Jurkat, Clone E6-1 (cell line): Measurements from ENCODE around the gene DAO.

Experiments used
- DNase-seq: peaks from one replicate; pipeline ENCODE4 v3.0.0-alpha.2; 2011; ENCODE audit warnings: low read depth, low spot score
- H3K4me3 ChIP-seq: 2 replicates; pipeline ENCODE4 v1.5.1; 2011; ENCODE audit warnings: mild to moderate bottlenecking, low read length, control low read depth, moderate library complexity

Gene DAO

GRCh38 chr12:108911915-108912314, 32.0 kb downstream of the DAO start:
- no peak overlapping the region for H3K4me3 ChIP-seq
- no peak for DNase-seq

GRCh38 chr12:108912361-108912760, 32.5 kb downstream of the DAO start:
- no peak overlapping the region for H3K4me3 ChIP-seq
- DNase-seq, result no peak

DNA sequence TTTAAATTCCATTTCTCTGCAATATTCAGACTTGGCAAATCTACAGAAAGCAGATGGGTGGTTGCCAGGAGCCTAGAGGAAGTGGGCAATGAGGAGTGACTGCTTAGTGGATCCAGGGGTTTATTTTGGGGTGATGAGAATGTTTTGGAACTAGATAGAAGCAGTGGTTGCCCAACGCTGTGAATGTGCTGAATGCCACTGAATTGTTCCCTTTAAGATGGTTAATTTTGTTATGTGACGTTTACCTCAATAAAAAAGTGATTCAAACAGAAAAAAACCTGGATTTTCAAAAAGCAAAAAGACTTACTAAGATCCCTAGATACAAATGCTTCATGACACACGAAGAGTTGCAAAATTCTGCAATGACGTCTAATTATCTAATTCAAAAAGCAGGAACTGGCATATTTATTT, 34.2 kb downstream of the DAO start:
- H3K4me3 ChIP-seq, result no peak overlapping the region
- no peak for DNase-seq

DNA sequence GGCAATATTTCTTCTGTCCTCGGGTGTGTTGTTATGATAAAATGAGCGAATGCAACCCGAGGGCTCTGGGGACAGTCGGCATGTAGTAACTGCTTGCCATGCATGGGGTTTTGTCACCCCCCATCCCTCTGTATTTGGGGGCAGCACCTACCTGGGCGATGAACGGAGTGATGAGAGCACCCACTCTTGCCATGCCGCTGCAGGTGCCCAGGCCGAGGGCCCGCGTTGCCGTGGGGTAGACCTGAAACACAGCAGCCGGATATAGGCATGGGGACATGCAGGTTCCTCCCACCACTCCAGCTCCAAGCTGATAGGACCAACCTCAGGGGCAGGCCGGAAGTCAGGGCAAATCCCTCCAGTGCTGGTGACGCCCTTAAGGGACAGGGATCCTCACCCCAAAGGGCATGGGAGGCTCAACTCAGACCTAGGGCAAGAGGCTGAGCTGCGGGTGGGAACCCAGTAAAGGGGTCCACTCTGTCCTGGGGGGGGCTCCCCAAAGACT, 35.8 kb downstream of the DAO start:
- no peak overlapping the region for H3K4me3 ChIP-seq
- DNase-seq, result no peak

- no peak overlapping the region for H3K4me3 ChIP-seq
- DNase-seq, result no peak
These were observed 36.4 kb downstream of the DAO start for GRCh38 chr12:108916336-108916735.

GRCh38 chr12:108918206-108918605, 38.3 kb downstream of the DAO start:
- H3K4me3 ChIP-seq, result no peak overlapping the region
- DNase-seq, result no peak

DNA sequence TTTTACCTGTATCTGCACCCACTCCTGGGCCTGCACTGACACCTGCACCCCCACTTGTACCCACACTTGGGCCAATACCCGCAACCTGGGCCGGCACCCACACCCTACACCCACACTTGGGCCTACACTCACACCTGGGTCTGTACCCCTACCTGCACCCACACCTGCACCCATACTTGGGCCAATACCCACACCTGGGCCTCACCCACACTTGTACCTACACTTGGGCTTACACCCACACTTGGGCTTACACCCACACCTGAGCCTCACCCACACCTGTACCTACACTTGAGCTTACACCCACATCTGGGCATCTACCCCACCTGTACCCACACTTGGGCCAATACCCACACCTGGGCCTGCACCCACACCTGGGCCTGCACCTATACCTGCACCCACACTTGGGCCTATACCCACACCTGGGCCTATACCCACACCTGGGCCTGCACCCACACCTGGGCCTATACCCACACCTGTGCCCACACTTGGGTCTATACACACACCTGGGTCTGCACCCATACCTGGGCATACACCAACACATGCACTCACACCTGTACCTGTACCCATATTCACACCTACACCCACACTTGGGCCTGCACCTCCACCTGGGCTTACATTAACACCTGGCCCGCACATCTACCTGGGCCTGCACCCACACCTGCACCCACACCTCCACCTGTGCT, 39.2 kb downstream of the DAO start:
- DNase-seq, result no peak
- H3K4me3 ChIP-seq, result no peak overlapping the region

- no peak for DNase-seq
- H3K4me3 ChIP-seq, result no peak overlapping the region
These were observed 42.1 kb downstream of the DAO start for GRCh38 chr12:108921946-108922345.

DNA sequence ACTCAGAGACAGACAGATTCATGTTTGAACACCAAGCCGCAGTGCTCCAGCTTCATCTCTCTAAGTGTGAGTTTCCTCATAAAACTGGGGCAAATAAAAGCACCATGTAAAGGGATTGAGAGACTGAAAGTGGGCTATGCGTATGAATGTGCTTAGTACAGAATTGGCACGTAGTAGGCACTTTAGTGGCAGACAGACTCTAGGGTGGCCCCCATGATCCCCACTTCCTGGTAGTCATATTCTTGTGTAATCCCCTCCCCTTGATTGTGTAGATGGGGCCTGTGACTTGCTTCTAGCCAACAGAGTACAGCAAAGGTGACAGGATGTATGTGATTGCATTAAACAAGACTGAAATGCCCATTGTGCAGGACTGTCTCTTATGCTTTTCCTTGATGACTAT, 43.0 kb downstream of the DAO start:
- no peak for DNase-seq
- H3K4me3 ChIP-seq, result no peak overlapping the region

GRCh38 chr12:108928695-108929094, 48.8 kb downstream of the DAO start:
- no peak overlapping the region for H3K4me3 ChIP-seq
- DNase-seq, result no peak

DNA sequence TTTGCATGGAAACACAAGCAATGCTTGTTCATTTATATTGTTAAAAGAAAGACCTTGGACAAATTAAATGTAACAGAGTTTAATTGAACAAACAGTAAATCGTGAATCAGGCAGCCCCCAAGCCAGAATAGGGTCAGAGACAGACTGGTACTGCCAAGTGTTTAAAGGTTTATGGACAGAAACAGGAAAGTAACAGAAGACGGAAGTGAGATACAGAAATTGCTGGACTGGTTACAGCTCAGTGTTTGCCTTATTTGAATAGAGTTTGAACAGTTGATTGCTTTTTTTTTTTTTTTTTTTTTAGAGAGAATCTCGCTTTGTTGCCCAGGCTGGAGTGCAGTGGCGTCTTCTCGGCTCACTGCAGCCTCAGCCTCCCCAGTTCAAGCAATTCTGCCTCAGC, 50.3 kb downstream of the DAO start:
- DNase-seq, result no peak
- H3K4me3 ChIP-seq, result no peak overlapping the region

- no peak overlapping the region for H3K4me3 ChIP-seq
- no peak for DNase-seq
These were observed 50.9 kb downstream of the DAO start for GRCh38 chr12:108930756-108931155.

DNA sequence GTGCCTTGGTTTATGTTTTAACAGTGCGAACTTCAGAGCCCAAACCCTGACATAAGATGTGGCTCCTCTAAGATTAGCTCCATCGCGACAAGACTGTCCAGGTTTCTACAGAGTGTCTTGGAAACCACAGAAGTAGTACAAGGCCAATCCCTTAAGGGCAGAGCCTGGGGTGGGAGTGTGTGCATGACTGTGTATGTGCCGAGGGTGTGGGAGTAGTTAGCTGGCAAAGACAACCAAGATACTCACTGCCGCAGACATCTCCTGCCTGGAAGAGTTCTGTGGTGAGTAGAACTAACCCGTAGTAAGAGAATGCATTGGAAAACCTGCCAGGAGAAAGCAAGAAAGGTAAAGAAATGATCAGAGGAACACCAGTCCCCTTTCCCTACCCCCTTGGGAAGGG, 54.1 kb downstream of the DAO start:
- no peak overlapping the region for H3K4me3 ChIP-seq
- DNase-seq, result no peak

- H3K4me3 ChIP-seq, result no peak overlapping the region
- DNase-seq, result no peak
These were observed 55.4 kb downstream of the DAO start for GRCh38 chr12:108935159-108935763.

DNA sequence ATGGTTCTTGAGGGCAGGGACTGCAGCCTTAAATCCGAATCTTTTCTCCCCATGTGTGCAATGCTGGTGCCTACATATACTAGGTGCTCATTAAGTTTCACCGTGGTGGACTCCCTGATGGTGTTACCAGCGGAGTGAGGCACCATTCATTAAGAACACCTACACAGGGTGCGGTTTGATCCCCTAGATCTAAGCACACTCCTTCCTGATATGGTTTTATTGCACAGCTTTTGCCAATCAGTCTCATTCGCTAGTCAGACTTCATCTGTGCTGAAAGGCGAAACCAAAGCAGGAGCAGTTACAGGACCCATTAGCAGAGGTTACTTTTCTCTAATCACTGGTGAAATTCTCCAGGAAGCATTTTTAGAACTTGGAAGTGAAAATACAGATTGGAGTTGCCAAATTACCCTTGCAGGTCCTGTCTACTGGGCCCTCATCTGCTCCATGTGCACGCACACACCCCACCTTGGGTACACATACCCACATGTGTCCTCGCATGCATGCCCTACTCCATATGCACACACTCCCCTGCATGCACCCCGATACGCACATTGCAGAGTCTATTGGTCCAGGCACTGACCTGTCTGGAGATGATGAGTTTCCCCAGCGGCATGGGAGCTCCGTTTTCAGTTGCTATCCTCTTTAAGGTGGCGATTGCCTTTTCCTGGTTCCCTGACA, 58.5 kb downstream of the DAO start:
- H3K4me3 ChIP-seq, result no peak overlapping the region
- DNase-seq, result no peak

DNA sequence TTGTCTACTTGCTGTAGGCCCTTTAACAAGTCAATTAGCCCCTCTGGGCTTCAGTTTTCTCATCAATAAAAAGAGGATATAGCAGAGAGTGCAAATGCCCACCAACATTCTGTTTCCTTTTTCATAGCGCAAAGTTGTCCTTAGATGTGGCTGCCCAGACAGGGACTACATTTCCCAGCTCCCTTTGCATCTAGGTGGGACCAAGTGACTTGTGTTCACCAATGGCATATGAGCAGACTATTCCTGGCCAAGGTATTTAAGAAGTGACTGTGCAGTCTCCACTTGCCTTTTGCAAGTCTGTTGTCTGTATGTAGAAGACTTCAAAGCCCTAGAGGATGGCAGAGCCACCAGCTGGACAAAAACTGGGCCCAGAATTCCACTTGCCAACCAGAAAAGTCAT, 59.7 kb downstream of the DAO start:
- peak; percentile 54 for DNase-seq
- no peak overlapping the region for H3K4me3 ChIP-seq

DNA sequence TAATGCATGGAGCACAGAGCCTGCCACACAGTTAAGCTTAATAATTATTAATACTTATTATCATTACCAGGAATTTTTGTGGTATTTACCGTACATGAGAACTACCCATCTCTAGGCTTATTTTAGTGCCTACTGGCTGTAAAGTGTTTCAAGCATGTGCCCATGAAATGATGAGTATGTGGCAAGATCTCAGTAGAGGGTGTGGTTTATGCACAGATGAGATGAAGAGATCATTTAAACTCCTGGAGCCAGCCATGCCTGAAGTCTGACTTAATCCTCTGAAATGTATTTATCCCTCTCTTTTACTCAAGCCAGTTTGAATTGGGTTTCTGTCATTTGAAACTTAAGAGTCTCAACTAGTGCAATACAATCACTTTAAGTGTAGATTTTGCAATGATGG, 60.2 kb downstream of the DAO start:
- H3K4me3 ChIP-seq, result no peak overlapping the region
- no peak for DNase-seq

- H3K4me3 ChIP-seq, result no peak overlapping the region
- DNase-seq, result no peak
These were observed 67.2 kb downstream of the DAO start for GRCh38 chr12:108947097-108947496.

DNA sequence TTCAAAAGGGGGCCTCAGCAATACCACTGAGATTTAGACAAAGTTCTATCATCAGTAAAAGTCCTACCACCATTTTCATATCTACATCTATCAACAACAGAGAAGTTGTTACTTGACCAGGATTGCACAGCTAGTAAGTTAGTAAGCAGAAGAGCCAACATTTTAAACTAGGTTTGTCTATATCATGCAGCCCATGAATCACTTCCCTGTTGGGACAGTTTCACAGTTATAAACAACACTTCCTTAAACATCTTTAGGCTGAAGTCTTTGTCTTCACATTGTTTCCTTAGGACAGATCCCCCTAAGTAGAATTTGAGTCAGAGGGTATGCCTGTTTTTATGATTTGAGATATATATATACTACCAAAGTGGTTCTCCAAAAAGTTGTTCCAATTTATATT, 68.5 kb downstream of the DAO start:
- DNase-seq, result no peak
- no peak overlapping the region for H3K4me3 ChIP-seq

DNA sequence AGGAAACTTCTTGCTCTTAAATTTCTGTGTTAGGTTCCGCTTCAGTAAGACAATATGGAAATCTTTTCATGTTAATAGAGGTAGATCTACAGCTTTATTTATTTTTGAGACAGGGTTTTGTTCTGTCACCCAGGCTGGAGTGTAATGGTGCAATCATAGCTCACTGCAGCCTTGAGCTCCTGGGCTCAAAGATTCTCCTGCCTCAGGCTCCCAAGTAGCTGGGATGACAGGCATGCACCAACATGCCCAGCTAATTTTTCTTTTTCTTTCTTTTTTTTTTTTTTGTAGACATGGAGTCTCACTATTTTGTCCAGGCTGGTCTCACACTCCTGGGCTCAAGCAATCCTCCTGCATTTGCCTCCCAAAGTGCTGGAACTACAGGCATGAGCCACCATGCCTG, 70.1 kb downstream of the DAO start:
- H3K4me3 ChIP-seq, result no peak overlapping the region
- no peak for DNase-seq
